GM18508 (cell line): Measurements from ENCODE around the gene SDF2.
"Not testable (repeated sequence)": the region's sequence is repeated elsewhere in the genome, so short reads cannot be mapped to it uniquely, and the experiment has no call there.

Source experiments
- ATAC-seq: cut with Tn5 transposase; IDR thresholded peaks from one replicate; pipeline ENCODE4 v1.9.1; 2021; ENCODE audit warnings: moderate number of reproducible peaks; ENCODE audit not compliant: insufficient read depth, unreplicated experiment

The SDF2 gene

DNA sequence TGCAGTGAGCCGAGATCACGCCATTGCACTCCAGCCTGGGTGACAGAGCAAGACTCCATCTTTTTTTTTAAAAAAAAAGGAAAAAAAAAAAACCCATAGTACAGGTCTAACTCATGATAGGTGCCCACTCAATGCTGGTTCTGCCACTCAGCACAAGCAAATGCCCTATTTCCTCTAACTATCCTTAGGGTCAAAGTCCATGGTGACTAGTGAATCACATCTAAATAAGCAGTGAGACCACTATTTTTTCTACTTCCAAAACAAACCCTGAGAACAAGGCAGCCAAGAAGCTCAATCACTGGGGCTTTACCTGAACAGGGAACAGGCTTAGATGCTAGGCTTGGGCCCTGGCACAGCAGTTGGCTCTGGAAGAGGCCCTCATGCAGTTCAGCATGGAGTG, 20.1 kb downstream of the SDF2 start:
- no peak for ATAC-seq

DNA sequence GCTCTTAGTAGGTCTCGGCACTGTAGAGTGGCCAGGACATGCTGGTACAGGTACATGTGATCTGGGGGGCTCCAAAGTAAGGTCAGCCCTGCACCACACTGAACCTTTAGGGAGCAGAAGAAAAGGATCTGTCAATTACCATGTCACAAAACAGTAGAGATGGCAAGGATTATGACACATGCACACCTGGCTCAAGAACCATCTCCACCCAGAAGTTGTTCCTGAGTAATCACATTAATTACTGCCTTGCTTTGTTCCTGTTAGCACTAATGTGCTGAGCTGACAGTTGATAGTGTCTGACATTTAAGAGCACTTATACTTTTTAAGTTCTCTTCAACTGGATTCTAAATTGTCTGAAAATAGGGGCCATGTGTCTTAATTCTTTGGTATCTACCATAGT, 26.2 kb downstream of the SDF2 start:
- no peak for ATAC-seq

DNA sequence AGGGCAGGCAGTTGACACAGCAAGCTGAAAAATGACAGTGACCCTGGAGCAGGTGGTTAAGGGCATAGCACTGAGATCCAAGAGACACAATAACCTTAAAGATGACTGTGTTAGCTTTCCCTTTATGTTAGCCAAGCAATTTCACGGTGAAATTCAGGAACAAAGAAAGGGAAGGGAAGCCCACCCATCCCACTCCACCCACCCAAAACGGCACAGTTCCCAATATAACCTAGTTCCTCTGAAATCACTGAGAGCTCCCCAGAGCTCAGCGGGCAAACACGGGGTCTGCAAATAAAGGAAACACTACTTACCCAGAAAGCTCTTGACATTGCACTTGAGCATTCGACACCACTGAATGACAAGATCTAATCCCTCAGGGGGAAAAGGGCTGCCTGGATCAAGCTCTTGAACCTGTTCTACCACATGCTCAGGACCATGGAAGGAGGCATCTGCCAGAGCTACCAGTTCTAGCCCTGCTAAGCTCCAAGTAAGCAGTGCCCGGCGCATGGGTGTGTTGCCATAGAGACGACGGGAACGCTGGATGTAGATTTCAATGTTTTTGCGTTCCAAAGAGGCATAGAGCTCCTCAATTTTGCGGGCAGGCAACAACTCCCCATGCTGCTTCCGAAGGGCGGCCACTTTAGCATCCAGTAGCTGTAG, 27.4 kb downstream of the SDF2 start:
- ATAC-seq: no peak

DNA sequence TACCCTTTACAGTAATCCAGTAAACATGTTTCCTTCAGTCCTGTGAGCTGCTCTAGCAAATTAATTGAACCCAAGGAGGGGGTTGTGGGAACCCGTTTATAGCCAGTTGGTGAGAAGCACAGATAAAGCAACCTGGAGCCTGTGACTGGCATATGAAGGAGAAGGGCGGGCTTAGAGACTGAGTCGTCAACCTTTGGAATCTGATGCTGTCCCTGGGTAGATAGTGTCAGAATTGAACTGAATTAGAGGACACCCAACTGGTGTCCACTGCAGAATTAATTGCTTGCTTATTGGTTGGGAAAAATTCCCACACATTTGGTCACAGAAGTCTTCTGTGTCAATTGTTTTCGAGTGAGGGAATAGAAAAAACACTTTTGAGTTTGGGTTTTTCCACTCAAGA, 34.9 kb downstream of the SDF2 start:
- no peak for ATAC-seq

DNA sequence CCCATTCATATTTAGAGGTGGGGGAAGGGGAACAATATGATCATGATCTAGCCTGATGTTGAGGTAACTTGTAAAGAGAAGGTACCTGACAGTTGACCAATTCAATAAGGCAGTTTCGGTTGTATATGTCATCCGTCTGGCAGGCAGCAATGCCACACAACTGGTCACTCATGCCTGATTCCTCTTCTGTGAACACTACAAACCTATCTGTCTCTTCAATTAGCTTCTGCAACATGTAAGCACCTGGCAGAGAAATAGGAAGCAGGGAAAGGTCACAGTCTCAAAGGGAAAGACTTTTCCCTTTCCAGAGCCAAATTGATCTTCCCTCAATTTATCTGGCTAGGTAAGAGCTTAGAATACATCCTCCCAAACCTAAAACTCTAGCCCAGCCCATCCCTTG, 37.6 kb downstream of the SDF2 start:
- ATAC-seq: no peak

DNA sequence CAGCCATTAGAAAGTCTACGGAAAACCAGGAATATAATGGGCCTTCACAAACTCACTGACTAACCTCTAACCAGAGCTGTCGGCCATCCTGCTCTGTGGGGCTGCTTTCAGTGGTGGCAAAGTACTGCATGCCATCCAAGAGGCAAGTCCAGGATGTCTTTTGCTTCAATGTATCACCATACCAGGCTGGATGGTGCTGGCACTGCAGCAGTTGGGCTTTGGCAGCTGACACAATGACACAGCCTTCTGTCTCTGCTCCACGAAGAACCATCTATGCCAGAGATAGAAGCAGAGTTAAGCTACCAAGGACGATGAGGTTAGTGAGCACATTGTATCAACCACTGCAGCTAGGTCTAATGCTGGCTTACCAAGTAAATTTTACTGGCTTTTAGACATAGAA, 38.0 kb downstream of the SDF2 start:
- ATAC-seq: no peak

DNA sequence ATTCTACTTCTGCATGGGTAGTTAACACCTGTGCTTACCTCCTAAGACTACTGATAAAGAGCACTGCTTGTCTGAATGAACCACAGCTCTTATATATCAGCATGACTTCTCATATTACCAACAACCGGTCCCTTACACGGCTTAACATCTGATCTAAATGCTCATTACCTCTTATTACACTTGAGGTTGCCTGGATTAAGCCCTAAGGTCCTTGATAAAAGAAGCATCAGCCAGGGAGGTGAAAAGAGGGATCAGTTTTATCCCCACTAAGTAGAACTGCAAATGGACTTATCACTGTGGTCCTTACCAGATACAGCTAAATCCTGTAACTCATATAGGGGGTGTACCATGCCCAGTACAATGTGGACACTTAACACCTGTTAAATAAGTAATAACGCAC, 39.5 kb downstream of the SDF2 start:
- no peak for ATAC-seq

DNA sequence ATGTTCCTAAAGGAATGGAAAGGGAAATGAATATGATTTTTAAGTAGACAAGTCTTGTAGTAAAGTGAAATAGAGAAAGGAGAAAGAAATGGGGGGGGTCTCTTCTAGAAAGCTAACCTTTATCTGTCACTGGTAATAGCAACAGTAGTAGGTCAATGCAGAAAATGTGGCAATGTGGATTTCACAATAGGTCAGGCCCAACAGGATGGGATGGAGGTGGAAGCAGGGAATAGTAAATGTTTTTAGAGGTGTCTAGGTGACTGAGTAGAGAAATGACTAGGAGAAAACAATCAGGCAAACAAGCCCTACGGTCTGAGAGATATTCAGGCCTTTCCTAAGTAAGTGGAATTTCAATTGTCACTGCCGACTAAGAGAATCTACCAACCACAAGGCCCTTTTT, 41.7 kb downstream of the SDF2 start:
- ATAC-seq: no peak

DNA sequence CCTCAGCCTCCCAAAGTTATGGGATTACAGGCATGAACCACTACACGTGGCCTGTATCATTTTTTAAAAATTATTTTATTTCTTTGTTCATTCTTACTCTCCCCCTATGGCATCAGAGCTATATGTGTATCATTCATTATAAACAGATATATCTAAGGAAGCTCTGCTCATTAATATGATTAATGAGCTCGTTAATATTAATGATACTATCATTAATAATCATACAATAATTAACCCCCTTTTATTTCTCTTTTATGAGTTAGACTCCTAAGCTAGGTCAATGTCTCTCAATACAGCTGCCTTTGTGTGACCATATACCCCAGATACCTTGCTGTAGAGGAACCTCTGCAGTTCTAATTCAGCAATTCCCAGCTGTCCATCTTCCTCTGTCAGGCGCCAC, 43.2 kb downstream of the SDF2 start:
- ATAC-seq: no peak

DNA sequence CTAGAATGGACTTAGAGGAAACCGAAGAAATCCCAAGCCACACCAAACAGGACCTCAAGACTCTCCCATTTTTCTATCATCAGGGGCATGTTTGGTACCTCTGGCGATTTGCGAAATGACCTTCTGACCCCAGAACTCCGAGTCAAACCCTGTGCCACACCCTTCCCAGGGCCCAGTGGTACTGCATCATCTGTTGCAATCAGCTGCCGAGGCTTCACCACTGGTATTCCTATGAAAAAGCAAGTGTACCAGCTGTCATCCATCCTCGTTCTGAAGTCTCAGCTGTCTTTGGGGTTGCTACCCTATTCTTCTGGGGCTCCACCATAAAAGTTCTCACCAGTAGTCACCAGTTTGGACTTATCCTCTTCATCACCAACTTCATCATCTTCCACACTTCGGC, 45.4 kb downstream of the SDF2 start:
- ATAC-seq: no peak

DNA sequence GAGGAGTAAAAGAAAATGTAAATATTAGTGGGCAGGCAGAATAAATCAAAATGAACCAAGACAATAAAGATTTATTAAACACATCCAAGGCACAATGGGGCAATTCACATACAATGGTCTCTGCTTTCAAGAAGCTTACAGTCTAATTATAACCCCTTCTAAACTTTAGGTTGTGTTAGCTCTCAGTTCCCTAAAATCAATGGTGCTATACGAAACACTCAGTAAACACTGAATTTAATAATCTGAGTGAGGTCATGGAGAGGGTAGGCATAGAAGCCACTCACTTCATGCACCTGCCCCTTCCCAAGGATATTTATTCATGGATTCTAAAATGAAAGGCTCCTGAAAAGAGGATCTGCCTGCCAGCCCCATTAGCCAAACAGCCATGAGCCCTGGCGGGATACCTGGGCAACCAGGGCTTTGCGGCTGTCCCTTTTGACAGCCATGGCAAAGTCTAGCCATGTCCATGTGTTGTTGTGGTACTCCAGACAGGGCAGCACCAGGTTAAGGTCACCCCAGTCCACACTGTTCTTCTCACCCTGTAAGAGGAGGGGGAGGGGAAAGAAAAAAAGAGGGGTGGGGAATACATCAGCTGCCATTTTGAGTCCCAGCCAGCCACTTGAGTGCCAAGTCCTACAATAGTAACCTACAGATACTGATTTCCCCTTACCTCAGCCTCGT, 46.3 kb downstream of the SDF2 start:
- ATAC-seq: no peak

DNA sequence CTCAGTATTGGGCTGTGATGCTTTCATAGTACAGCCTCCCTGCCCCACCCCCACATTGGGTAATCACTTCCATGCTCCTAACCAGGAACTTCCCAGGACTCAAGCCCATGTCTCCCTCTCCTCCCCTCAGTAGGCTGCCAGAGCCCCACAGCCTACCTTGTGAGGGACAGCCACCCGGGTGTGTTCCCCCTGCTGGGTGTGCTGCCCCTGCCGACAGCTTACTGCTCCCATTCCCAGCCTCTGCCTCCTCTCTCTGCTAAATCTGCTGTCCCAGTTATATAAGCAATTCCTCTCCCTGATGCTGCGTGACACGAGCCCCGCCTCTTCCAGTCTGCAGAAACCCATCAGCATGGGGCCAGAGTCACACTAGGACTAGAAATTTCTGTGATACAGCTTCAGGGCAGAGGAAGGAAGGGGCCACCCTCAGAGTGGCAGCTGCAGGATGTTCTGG, 47.8 kb downstream of the SDF2 start, which contains the start of gene RSKR:
TSS of gene RSKR (minus strand) at position 255 of the 451 bp plus-strand sequence. CDS start at position 231, 24 bp downstream.
- no peak for ATAC-seq

DNA sequence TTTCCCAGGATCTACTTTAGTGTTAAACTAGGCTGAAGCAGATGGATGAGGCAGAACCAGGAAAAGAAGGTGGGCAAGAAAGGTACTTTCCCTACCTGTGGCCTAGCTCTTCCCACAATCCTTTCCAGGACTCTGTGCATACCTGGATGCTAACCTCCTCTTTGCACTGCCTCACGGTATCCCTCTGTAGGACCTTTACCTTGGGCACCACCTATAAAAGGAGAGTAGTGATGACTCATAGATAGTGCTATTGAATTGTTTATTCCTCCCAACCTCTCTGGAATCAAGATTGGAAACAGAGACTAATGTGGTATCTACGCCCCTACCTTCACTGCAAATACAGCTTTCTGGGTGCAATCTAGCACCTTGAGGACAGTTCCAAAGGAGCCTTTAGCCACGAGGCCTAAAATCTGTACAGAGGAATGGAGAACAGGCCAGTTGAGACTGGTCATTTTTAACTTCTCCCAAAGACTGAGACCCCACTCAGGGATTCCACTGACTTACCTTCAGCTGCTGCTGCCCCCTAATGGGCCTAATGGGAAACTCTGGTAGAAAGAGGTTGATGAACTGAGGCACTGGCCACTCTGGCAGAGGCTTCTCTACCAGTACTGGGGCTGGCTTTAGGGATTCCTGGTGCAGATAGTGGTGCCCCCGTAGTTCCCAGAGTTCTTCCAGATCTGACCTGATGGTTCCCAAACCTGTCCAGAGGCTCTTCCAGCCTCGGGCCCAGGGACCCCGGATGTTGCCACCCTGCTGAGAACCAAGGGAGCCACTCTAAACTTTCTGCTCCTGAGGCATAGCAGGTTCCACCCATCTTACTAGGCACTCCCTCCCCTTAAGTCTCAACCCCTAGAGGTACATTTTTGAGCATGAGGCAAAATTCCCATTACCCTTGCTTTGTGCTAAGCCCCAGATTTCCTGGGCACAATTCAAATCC, 48.5 kb downstream of the SDF2 start:
- no peak for ATAC-seq

DNA sequence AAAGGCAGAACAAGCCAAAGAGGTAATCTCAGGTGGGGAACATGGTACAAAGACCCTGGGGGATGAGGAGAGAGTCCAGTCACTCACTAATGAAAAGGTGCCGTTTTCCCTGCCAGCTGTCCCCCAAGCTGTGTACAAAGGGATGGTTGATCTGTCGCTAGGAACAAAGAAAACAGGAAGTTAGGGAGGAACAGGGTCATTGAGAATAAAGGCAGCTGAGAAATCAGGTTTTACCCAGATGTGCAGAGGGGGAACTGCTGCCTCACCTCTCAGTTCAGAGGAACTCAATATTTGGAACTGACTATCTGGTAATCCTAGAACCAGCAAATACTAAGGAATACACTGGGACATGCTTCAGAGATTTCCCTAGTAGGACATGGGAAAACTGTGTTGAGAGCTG, 49.2 kb downstream of the SDF2 start:
- ATAC-seq: no peak

DNA sequence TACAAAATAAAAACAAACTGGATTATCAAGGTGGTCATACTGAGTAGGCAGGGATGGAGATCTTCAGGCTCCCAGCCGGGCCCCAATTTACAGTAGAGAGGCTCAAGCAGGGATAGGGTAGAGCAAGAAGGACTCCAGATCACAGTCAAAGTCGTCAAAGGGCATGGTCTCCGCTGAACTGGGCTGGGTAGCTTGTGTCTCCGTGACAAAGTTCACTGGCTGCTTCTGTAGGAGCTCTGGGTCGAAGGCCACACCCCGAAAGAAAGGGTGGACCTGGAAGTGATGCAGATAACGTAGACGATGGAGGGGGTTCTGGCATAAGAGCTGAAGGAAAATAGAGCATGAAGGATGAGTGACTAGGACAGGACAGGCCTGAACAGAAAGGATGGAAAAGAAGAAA, 51.3 kb downstream of the SDF2 start:
- ATAC-seq: no peak

DNA sequence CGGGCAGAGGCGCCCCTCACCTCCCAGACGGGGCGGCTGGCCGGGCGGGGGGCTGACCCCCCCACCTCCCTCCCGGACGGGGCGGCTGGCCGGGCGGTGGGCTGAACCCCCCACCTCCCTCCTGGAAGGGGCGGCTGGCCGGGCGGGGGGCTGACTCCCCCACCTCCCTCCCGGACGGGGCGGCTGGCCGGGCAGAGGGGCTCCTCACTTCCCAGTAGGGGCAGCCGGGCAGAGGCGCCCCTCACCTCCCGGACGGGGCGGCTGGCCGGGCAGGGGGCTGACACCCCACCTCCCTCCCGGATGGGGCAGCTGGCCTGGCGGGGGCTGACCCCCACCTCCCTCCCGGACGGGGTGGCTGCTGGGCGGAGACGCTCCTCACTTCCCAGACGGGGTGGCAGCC, 57.7 kb downstream of the SDF2 start:
- not testable (repeated sequence) for ATAC-seq

DNA sequence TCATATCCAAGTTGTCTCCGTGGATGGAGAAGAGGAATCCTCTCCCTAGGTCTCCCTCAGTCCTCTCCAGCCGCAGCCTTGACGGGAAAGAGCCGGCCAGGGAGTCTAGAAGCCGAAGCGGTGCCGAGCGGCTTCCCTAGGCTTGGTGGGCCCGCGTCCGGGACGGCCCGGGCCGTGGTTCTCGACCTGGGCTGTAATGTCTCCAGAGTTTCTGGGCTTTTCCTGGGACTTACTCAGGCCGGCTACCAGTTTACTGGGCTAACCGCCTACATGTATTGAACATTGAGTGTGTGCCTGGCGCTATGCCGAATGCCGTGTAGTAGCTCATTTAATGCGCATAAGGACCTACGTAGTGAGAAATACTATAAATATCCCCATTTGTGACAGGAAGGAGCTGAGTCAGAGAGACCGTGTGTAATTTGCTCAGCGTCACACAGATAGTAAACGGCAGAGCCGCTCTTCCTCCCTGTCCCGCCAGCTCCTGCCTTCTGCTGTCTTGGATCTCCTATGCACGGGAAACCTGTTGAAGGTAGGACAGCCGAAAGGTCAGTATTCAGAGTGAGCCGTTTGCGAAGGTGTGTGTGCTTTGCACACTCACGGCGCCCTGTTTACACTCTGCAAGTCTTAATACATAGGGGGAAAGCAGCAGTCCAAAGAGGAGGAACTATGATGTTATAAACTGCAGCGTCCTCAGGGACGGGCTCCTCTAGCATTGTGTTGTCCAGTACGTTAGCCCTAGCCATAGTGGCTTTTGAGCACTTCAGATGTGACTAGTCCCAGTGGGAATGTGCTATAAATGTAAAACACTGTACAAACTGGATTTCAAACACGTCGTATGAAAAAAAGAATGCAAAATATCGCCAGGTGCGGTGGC, 62.2 kb downstream of the SDF2 start:
- ATAC-seq: peak; percentile 23

DNA sequence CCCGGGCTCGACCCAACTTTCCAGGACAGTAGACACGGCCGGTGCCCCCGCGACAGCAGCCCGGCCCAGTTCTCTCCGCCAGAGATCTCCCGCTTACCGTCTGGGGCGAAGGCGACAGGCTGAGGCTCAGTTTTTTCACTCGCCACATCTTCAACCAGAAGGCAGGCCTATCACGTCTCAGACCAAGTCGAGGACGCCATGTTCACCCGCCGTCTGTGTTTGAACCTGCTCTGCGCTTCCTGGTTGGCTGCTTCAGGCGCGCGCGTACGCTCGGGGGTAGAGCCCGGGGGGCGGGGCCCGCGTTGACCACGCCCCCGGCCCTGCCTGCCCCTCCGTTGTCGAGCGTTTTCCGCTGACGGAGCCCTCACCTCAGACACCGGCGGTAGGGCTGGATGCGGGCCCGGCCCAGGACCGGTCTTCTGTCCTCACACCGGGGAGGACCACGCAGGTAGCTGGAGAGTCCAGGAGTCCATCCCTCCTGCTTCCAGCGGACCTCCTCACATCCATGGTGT, 62.9 kb downstream of the SDF2 start, which contains the start of gene SPAG5:
TSS of gene SPAG5 (minus strand) at position 227 of the 512 bp plus-strand sequence. CDS start at position 148, 79 bp downstream.
- ATAC-seq: peak; percentile 50

DNA sequence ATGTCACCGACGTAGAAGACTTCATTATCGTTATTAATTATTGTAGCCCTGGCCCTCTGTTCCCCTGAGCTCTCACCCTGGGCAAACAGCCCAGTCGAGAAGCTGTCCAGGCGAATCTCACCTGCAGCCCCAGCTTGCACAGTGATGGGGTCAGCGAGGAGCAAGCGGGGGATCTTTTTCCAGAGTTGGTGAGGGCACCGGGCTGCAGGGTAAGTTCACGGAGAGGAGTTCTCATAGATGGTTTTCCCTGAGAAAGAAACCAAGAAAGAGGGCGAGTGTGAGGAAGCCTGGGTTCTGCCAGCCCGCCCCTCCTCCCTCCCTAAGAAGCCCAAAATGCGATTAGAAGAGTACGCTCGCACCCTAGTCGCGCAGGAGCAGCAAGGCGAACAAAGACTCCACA, 63.3 kb downstream of the SDF2 start:
- no peak for ATAC-seq
